ENCODE measurements around the gene TMEM82.
A peak's percentile ranks its signal among the peaks of the same experiment; 100 is the strongest.

TMEM82 gene

DNA sequence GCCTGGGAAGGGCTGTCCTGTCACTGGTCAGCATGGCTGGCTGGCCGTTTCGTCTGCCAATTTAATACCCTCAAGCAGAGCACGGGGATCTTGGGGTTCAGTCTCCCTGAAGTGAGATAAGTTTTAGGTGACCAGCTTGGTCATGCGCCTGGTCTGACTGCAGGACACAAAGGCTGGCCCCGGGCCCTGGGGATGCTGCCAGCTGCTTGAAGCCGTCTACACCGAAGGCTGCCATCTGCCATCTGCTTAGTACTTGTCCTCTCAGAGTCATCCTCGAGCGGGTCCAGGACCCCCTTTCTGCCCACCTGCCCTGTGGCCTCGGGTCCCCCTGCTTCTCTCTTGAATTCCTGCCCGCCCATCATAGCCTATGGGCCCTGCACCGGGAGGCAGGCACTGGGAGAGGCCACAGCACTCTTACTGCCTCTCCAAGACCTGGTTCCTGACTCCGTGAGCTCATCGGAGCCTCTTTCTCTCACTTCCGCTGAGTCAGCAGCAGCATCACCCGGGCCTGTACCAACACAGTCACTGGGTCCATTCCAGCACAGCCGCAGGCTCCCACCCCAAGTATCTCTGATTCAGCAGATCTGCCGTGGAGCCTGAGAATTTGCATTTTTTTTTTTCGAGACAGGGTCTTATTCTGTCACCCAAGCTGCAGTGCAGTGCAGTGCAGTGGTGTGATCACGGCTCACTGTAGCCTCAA lies 23.3 kb downstream of the TMEM82 start:
- peak; percentile 70 for DNase-seq (ENCODE audit: low read depth)
- no peak overlapping the region for H3K4me3 ChIP-seq (ENCODE audit: low read depth, low read length)
- TF ChIP-seq, protein P1, sequence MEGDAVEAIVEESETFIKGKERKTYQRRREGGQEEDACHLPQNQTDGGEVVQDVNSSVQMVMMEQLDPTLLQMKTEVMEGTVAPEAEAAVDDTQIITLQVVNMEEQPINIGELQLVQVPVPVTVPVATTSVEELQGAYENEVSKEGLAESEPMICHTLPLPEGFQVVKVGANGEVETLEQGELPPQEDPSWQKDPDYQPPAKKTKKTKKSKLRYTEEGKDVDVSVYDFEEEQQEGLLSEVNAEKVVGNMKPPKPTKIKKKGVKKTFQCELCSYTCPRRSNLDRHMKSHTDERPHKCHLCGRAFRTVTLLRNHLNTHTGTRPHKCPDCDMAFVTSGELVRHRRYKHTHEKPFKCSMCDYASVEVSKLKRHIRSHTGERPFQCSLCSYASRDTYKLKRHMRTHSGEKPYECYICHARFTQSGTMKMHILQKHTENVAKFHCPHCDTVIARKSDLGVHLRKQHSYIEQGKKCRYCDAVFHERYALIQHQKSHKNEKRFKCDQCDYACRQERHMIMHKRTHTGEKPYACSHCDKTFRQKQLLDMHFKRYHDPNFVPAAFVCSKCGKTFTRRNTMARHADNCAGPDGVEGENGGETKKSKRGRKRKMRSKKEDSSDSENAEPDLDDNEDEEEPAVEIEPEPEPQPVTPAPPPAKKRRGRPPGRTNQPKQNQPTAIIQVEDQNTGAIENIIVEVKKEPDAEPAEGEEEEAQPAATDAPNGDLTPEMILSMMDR (conservative IDR thresholded peaks at IDR 0.05; ENCODE audit: low read depth, low read length): no peak

DNA sequence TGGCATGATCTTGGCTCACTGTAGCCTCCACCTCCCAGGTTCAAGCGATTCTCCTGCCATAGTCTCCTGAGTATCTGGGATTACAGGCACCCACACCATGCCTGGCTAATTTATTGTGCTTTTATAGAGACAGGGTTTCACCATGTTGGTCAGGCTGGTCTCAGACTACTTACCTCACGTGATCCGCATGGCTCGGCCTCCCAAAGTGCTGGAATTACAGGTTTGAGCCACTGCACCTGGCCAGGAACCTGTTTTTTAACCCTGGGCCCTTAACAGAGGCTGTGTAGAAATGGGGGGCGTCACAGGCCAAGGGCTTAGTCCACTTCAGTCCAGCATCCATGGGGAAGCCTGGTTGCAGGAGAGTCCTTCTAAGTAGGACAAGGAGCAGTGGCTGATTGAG lies 25.6 kb downstream of the TMEM82 start:
- H3K4me3 ChIP-seq (ENCODE audit: low read depth, low read length): no peak overlapping the region
- DNase-seq (ENCODE audit: low read depth): no peak
- TF ChIP-seq, protein P1 (conservative IDR thresholded peaks at IDR 0.05; ENCODE audit: low read depth, low read length): no peak

DNA sequence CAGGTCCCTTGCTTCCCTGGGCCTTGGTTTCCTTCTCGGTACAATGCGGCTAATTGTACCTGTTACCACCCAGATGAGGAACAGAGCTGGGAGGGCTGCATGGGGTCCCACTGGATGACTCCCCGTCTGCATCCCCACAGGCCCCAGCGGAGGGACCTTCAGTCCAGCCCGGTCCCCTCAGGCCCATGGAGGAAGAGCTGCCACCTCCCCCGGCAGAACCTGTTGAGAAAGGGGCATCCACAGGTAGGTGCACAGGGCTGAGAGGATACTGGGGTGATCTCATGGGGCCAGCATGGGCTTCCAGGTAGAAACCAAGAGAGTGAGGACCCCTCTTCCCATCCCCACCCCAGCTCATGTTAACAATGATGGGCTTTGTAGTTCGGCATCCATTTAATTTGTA lies 26.1 kb downstream of the TMEM82 start:
- DNase-seq (ENCODE audit: low read depth): no peak

DNA sequence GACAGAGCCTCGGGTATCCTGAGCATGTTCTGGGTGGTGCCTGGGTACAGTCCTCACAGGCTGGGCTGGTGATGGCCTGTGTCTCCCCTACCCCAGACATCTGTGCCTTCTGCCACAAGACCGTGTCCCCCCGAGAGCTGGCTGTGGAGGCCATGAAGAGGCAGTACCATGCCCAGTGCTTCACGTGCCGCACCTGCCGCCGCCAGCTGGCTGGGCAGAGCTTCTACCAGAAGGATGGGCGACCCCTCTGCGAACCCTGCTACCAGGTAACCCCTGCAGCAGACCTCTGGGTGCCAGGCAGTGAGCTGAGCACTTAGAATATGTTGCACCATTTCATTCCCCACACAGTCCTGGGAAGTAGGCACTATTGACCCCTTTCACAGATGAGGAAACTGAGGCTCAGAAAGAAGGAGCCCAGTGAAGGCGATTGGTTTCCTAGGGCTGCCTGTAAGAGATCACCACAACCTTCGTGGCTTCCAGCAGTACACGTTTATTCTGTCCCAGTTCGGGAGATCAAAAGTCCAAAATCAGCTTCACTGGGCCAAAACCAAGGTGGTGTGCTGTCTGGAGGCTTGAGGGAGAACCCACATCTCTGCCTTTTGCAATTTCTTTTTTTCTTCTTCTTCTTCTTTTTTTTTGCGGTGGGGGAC lies 28.1 kb downstream of the TMEM82 start:
- TF ChIP-seq, protein P1 (conservative IDR thresholded peaks at IDR 0.05; ENCODE audit: low read depth, low read length): no peak
- no peak for DNase-seq (ENCODE audit: low read depth)
- no peak overlapping the region for H3K4me3 ChIP-seq (ENCODE audit: low read depth, low read length)

More for the DNA sequence above, 26.1 kb downstream of the TMEM82 start:
- TF ChIP-seq, protein P1 (conservative IDR thresholded peaks at IDR 0.05; ENCODE audit: low read depth, low read length): no peak
- no peak overlapping the region for H3K4me3 ChIP-seq (ENCODE audit: low read depth, low read length)

DNA sequence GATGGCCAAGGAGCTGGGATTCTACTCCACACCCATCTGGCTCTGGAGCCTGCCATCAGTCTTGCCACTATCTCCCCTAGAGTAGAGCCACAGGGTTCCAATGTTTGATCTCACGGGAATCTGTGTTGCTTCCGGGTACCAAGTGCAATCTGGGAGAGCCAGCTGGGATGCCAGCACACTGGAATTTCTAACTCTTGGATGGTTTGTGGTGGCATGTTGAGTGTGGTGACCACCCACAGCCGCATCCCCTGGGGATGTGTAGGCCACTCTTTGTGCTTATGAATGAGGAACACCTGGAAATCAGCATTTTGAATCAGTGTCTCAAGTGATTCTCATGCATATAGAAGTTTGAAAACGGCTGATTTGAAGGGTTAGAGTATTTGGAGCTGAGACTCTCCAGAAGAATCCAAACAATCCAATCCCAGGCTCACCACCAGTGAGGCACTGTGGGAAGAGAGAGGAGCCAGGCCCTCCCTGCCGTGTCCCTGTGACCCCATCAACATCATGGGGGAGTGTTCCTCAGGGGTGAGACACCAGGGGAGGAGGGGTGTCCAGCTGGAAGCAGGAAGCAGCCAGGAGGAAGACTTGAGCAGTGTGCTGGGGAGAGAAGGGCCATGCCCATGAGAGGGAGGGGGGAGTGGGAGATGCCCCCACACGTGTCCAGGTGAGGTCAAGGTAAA lies 29.7 kb downstream of the TMEM82 start:
- TF ChIP-seq, protein P1 (conservative IDR thresholded peaks at IDR 0.05; ENCODE audit: low read depth, low read length): no peak
- H3K4me3 ChIP-seq (ENCODE audit: low read depth, low read length): no peak overlapping the region
- DNase-seq (ENCODE audit: low read depth): no peak

DNA sequence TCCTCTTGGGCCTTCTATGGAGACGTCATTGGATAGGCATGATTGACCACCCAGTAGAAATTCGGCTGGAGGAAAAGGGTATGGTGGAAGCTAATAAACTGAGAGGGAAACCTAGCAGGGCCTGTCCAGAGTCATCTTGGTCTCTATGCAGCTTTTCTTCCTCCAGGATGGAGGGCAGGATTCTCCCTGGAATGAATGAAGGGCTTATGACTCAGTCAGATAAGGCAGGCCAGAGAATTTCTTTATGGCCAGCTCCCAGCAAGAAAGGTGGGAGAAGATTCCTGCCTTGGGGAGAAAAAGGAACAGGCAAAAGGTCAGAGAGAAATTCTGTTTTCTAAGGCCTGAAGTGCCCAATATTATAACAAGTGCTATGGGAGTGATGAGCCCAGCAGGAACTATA lies 33.4 kb downstream of the TMEM82 start:
- DNase-seq (ENCODE audit: low read depth): no peak
- TF ChIP-seq, protein P1 (conservative IDR thresholded peaks at IDR 0.05; ENCODE audit: low read depth, low read length): no peak
- no peak overlapping the region for H3K4me3 ChIP-seq (ENCODE audit: low read depth, low read length)

Data from choroid plexus epithelial cell (primary cell).